ENCODE results near the gene ALS2.
A peak's percentile ranks its signal among the peaks of the same experiment; 100 is the strongest.

The ALS2 gene

DNA sequence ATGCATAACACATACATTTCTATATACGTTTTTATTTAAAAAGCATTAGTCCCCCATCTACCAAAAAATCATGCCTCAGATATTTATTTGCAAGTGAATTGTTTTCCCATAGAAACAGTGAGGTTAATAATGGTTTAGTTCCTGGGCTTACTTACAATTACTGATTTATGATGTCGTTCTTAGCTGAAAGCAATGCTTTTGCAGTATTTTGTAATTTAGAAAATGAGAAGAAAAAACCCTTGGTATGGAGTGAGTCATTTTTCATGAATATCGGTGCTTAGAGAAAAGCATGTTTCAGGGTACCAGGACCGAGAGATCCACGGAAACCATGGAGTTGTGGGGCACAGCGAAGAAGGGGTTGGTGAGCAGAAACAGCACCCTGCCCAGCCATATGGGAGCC is 13.6 kb upstream of the ALS2 start:
- no peak overlapping the region for H3K27ac ChIP-seq (ENCODE audit: low read depth, low read length)

DNA sequence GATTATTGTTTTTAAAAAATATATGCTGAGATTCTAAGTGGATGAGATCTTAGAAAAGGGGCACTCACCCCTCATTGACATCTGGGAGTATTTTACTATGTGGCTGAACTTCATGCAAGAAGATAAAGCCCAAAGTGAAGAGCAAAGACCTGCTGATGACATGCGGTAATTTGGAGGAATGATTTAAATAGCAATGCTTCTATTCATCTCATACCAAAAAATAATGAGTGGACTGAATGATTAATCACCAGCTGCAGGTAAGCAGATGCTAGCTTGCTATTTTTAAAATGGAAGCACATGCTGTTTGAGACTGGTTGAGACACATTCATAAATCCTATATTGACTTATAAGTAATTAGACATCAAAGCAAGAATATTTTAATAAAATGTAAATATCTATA is 12.9 kb upstream of the ALS2 start:
- Histone ChIP-seq H3K4me1 (ENCODE audit: control insufficient read depth in 5 of 5, insufficient read depth in 5 of 5, low read length in 5 of 5) (no peaks in the 10 kb centered on the region), H3K27me3 (ENCODE audit: control insufficient read depth in 5 of 5, insufficient read depth in 4 of 5, low read length in 5 of 5) (no peaks in the 10 kb centered on the region), H3K4me3 (ENCODE audit: low read depth in 1 of 5, low read length in 5 of 5) (no peak overlapping the region), H3K9me3 (ENCODE audit: control insufficient read depth in 5 of 5, low read length in 5 of 5) (no peaks in the 10 kb centered on the region), H3K36me3 (ENCODE audit: control insufficient read depth in 5 of 5, insufficient read depth in 5 of 5, low read length in 5 of 5) (no peaks in the 10 kb centered on the region), H3K27ac (ENCODE audit: low read depth, low read length) (no peak overlapping the region), H3K9ac (ENCODE audit: low read length in 5 of 5) (no peak overlapping the region)

More for the DNA sequence above, 13.6 kb upstream of the ALS2 start:
- no peaks in the 10 kb centered on the region for H3K4me1 ChIP-seq (ENCODE audit: control insufficient read depth in 5 of 5, insufficient read depth in 5 of 5, low read length in 5 of 5)
- no peaks in the 10 kb centered on the region for H3K9me3 ChIP-seq (ENCODE audit: control insufficient read depth in 5 of 5, low read length in 5 of 5)
- no peak overlapping the region for H3K4me3 ChIP-seq (ENCODE audit: low read depth in 1 of 5, low read length in 5 of 5)
- no peaks in the 10 kb centered on the region for H3K36me3 ChIP-seq (ENCODE audit: control insufficient read depth in 5 of 5, insufficient read depth in 5 of 5, low read length in 5 of 5)
- H3K9ac ChIP-seq (ENCODE audit: low read length in 5 of 5), result no peak overlapping the region
- no peaks in the 10 kb centered on the region for H3K27me3 ChIP-seq (ENCODE audit: control insufficient read depth in 5 of 5, insufficient read depth in 4 of 5, low read length in 5 of 5)

- no peak overlapping the region for H3K4me3 ChIP-seq (ENCODE audit: low read depth in 1 of 5, low read length in 5 of 5)
- no peaks in the 10 kb centered on the region for H3K27me3 ChIP-seq (ENCODE audit: control insufficient read depth in 5 of 5, insufficient read depth in 4 of 5, low read length in 5 of 5)
- no peaks in the 10 kb centered on the region for H3K4me1 ChIP-seq (ENCODE audit: control insufficient read depth in 5 of 5, insufficient read depth in 5 of 5, low read length in 5 of 5)
- no peak overlapping the region for H3K9ac ChIP-seq (ENCODE audit: low read length in 5 of 5)
- no peaks in the 10 kb centered on the region for H3K36me3 ChIP-seq (ENCODE audit: control insufficient read depth in 5 of 5, insufficient read depth in 5 of 5, low read length in 5 of 5)
- no peak overlapping the region for H3K27ac ChIP-seq (ENCODE audit: low read depth, low read length)
- H3K9me3 ChIP-seq (ENCODE audit: control insufficient read depth in 5 of 5, low read length in 5 of 5), result no peaks in the 10 kb centered on the region
These were observed 10.3 kb upstream of the ALS2 start for GRCh38 chr2:201790989-201791388.

DNA sequence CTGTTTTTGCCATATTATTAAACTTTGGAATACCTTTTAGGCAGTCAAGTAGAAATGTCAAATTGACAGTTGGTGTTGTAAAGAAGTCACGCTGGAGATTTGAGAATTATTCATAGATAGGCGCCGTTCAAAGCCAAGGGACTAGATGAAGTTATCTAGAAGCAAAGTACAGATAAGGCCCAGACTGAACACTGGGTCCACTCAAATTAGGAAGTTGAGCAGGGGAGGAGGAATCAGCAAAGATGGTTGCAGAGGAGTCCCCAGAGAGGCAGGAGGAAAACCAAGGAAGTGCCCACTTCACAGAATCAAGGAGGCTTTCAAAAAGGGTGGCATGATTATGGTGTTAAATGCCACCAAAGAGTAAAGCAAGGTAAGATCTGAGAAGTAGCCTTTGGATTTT is 9.6 kb upstream of the ALS2 start:
- Histone ChIP-seq H3K27me3 (ENCODE audit: control insufficient read depth in 5 of 5, insufficient read depth in 4 of 5, low read length in 5 of 5) (no peaks in the 10 kb centered on the region), H3K9me3 (ENCODE audit: control insufficient read depth in 5 of 5, low read length in 5 of 5) (no peaks in the 10 kb centered on the region), H3K4me3 (ENCODE audit: low read depth in 1 of 5, low read length in 5 of 5) (no peak overlapping the region), H3K9ac (ENCODE audit: low read length in 5 of 5) (no peak overlapping the region), H3K36me3 (ENCODE audit: control insufficient read depth in 5 of 5, insufficient read depth in 5 of 5, low read length in 5 of 5) (no peaks in the 10 kb centered on the region), H3K27ac (ENCODE audit: low read depth, low read length) (no peak overlapping the region), H3K4me1 (ENCODE audit: control insufficient read depth in 5 of 5, insufficient read depth in 5 of 5, low read length in 5 of 5) (no peaks in the 10 kb centered on the region)

GRCh38 chr2:201789395-201789794 is 8.7 kb upstream of the ALS2 start:
- Histone ChIP-seq H3K27ac (ENCODE audit: low read depth, low read length) (no peak overlapping the region), H3K4me1 (ENCODE audit: control insufficient read depth in 5 of 5, insufficient read depth in 5 of 5, low read length in 5 of 5) (no peaks in the 10 kb centered on the region), H3K4me3 (ENCODE audit: low read depth in 1 of 5, low read length in 5 of 5) (no peak overlapping the region), H3K27me3 (ENCODE audit: control insufficient read depth in 5 of 5, insufficient read depth in 4 of 5, low read length in 5 of 5) (no peaks in the 10 kb centered on the region), H3K36me3 (ENCODE audit: control insufficient read depth in 5 of 5, insufficient read depth in 5 of 5, low read length in 5 of 5) (no peaks in the 10 kb centered on the region), H3K9ac (ENCODE audit: low read length in 5 of 5) (no peak overlapping the region), H3K9me3 (ENCODE audit: control insufficient read depth in 5 of 5, low read length in 5 of 5) (no peaks in the 10 kb centered on the region)

DNA sequence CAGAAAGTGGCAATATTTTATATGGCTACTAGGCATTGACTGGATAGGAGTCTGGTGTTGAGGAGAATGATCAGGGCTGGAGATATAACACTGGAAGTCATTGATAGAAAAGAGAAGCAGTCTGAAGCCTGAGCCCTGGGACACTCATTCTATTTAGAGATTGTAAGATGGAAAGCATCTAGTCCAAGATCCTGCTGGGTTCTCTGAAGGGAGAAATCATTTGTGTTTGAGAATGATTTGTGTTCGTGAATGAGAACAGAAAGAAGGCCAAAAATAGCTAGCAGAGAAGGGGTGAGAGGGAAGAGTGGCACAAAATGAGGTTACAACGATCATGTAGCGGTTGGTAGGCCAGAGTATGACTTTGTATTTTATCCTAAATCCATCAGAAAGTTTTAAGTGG is 7.6 kb upstream of the ALS2 start:
- Histone ChIP-seq H3K9me3 (ENCODE audit: control insufficient read depth in 5 of 5, low read length in 5 of 5) (no peaks in the 10 kb centered on the region), H3K4me3 (ENCODE audit: low read depth in 1 of 5, low read length in 5 of 5) (no peak overlapping the region), H3K27me3 (ENCODE audit: control insufficient read depth in 5 of 5, insufficient read depth in 4 of 5, low read length in 5 of 5) (no peaks in the 10 kb centered on the region), H3K4me1 (ENCODE audit: control insufficient read depth in 5 of 5, insufficient read depth in 5 of 5, low read length in 5 of 5) (no peaks in the 10 kb centered on the region), H3K9ac (ENCODE audit: low read length in 5 of 5) (no peak overlapping the region), H3K36me3 (ENCODE audit: control insufficient read depth in 5 of 5, insufficient read depth in 5 of 5, low read length in 5 of 5) (no peaks in the 10 kb centered on the region), H3K27ac (ENCODE audit: low read depth, low read length) (no peak overlapping the region)

GRCh38 chr2:201786471-201786870 is 5.7 kb upstream of the ALS2 start:
- no peaks in the 10 kb centered on the region for H3K27me3 ChIP-seq (ENCODE audit: control insufficient read depth in 5 of 5, insufficient read depth in 4 of 5, low read length in 5 of 5)

DNA sequence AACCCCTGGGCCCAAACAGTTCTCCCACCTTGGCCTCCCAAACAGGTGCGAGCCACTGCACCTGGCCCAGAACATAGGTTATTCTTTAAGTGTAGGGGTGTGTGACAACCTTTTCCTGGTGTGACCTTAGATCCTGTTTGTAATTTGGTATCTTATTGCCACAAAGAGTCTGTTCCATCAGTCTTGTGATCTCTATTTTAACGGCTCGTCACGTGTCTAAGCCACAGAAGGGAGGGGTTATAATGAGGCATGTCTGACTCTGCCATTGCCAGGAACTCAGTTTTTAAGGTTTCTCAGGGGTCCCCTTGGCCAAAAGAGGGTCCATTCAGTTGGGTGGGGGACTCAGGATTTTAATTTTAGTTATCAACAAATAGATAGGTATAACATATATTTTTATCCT is 4.4 kb upstream of the ALS2 start:
- no peaks in the 10 kb centered on the region for H3K36me3 ChIP-seq (ENCODE audit: control insufficient read depth in 5 of 5, insufficient read depth in 5 of 5, low read length in 5 of 5)
- no peaks in the 10 kb centered on the region for H3K9me3 ChIP-seq (ENCODE audit: control insufficient read depth in 5 of 5, low read length in 5 of 5)
- no peak overlapping the region for H3K27ac ChIP-seq (ENCODE audit: low read depth, low read length)
- peaks cover 2 to 15% (median 13%) of the 10 kb centered on the region in 5 donors for H3K4me1 ChIP-seq (ENCODE audit: control insufficient read depth in 5 of 5, insufficient read depth in 5 of 5, low read length in 5 of 5)
- H3K9ac ChIP-seq (ENCODE audit: low read length in 5 of 5), result no peak overlapping the region
- H3K27me3 ChIP-seq (ENCODE audit: control insufficient read depth in 5 of 5, insufficient read depth in 4 of 5, low read length in 5 of 5), result no peaks in the 10 kb centered on the region
- H3K4me3 ChIP-seq (ENCODE audit: low read depth in 1 of 5, low read length in 5 of 5), result no peak overlapping the region

More at GRCh38 chr2:201786471-201786870, 5.7 kb upstream of the ALS2 start:
- Histone ChIP-seq H3K9me3 (ENCODE audit: control insufficient read depth in 5 of 5, low read length in 5 of 5) (no peaks in the 10 kb centered on the region), H3K9ac (ENCODE audit: low read length in 5 of 5) (no peak overlapping the region), H3K4me1 (ENCODE audit: control insufficient read depth in 5 of 5, insufficient read depth in 5 of 5, low read length in 5 of 5) (peaks cover 0 to 6% (median 6%) of the 10 kb centered on the region in 5 donors), H3K27ac (ENCODE audit: low read depth, low read length) (no peak overlapping the region), H3K4me3 (ENCODE audit: low read depth in 1 of 5, low read length in 5 of 5) (no peak overlapping the region), H3K36me3 (ENCODE audit: control insufficient read depth in 5 of 5, insufficient read depth in 5 of 5, low read length in 5 of 5) (no peaks in the 10 kb centered on the region)

GRCh38 chr2:201784563-201784962 is 3.8 kb upstream of the ALS2 start:
- Histone ChIP-seq H3K4me1 (ENCODE audit: control insufficient read depth in 5 of 5, insufficient read depth in 5 of 5, low read length in 5 of 5) (peaks cover 2 to 20% (median 18%) of the 10 kb centered on the region in 5 donors), H3K9me3 (ENCODE audit: control insufficient read depth in 5 of 5, low read length in 5 of 5) (no peaks in the 10 kb centered on the region), H3K27me3 (ENCODE audit: control insufficient read depth in 5 of 5, insufficient read depth in 4 of 5, low read length in 5 of 5) (no peaks in the 10 kb centered on the region), H3K36me3 (ENCODE audit: control insufficient read depth in 5 of 5, insufficient read depth in 5 of 5, low read length in 5 of 5) (no peaks in the 10 kb centered on the region), H3K4me3 (ENCODE audit: low read depth in 1 of 5, low read length in 5 of 5) (no peak overlapping the region), H3K9ac (ENCODE audit: low read length in 5 of 5) (no peak overlapping the region), H3K27ac (ENCODE audit: low read depth, low read length) (no peak overlapping the region)

- Histone ChIP-seq H3K27me3 (ENCODE audit: control insufficient read depth in 5 of 5, insufficient read depth in 4 of 5, low read length in 5 of 5) (no peaks in the 10 kb centered on the region), H3K4me1 (ENCODE audit: control insufficient read depth in 5 of 5, insufficient read depth in 5 of 5, low read length in 5 of 5) (peaks cover 2 to 24% (median 20%) of the 10 kb centered on the region in 5 donors), H3K9me3 (ENCODE audit: control insufficient read depth in 5 of 5, low read length in 5 of 5) (no peaks in the 10 kb centered on the region), H3K4me3 (ENCODE audit: low read depth in 1 of 5, low read length in 5 of 5) (peak overlapping the region; percentile 94 to 99 (median 97)), H3K36me3 (ENCODE audit: control insufficient read depth in 5 of 5, insufficient read depth in 5 of 5, low read length in 5 of 5) (no peaks in the 10 kb centered on the region), H3K27ac (ENCODE audit: low read depth, low read length) (peak overlapping the region; percentile 84), H3K9ac (ENCODE audit: low read length in 5 of 5) (peak overlapping the region in 4 of 5 donors; percentile 49 to 87 (median 84))
These were observed 871 bp upstream of the ALS2 start for GRCh38 chr2:201781557-201782051.

Measured in subcutaneous abdominal adipose tissue (tissue), 5 donors.